Natural killer cell (primary cell): Measurements from ENCODE around the gene SLC35A2. TPM values are rescaled to one million over a fixed set of nuclear protein-coding genes. Genes with fewer than 3 reads are reported as not detected.

Experiments
- ATAC-seq, 3 donors: fragments of 150-1000 bp in 2 of 3; fragments of 200-7000 bp in 1 of 3; cut with Tn5 transposase; 1 replicate in 1 of 3; 2 replicates in 2 of 3; pipeline ENCODE4 v1.10.0; 2021; ENCODE audit warnings: mild to moderate bottlenecking in 2 of 3, moderate library complexity in 2 of 3
- DNase-seq, 2 donors: peaks; one replicate each; pipeline versions ENCODE4 v3.0.0 to v3.0.0-alpha.2; 2013 to 2021; ENCODE audit warnings: mixed read lengths in 1 of 2
- H3K27ac ChIP-seq: one replicate; pipeline ENCODE4 v1.5.1; 2013; ENCODE audit warnings: mild to moderate bottlenecking, low read length
- H3K27me3 ChIP-seq: one replicate; pipeline ENCODE4 v1.6.1; 2013; ENCODE audit warnings: low read length; ENCODE audit not compliant: control insufficient read depth, insufficient read depth
- H3K36me3 ChIP-seq: one replicate; pipeline ENCODE4 v1.6.1; 2013; ENCODE audit warnings: low read length; ENCODE audit not compliant: control insufficient read depth, insufficient read depth
- H3K4me1 ChIP-seq: one replicate; pipeline ENCODE4 v1.6.1; 2013; ENCODE audit warnings: low read length; ENCODE audit not compliant: control insufficient read depth, insufficient read depth
- H3K4me3 ChIP-seq: one replicate; pipeline ENCODE4 v1.5.1; 2013; ENCODE audit warnings: low read length
- H3K9me3 ChIP-seq: one replicate; pipeline ENCODE4 v1.6.1; 2013; ENCODE audit warnings: low read length; ENCODE audit not compliant: control insufficient read depth, insufficient read depth
- H3K27ac Mint-ChIP-seq, 2 donors: one replicate each; pipeline ENCODE4 v1.8.0; 2022; ENCODE audit warnings: mild to moderate bottlenecking in 2 of 2, mixed read lengths in 2 of 2, moderate library complexity in 1 of 2
- H3K27me3 Mint-ChIP-seq, 2 donors: one replicate each; pipeline ENCODE4 v1.8.0; 2022; ENCODE audit warnings: low read depth in 2 of 2, mixed read lengths in 2 of 2
- H3K36me3 Mint-ChIP-seq: one replicate; pipeline ENCODE4 v1.8.0; 2022; ENCODE audit warnings: mixed read lengths
- H3K4me1 Mint-ChIP-seq, 2 donors: one replicate each; pipeline ENCODE4 v1.8.0; 2022; ENCODE audit warnings: mixed read lengths in 2 of 2
- H3K4me3 Mint-ChIP-seq: one replicate; pipeline ENCODE4 v1.8.0; 2022; ENCODE audit warnings: mild to moderate bottlenecking, moderate library complexity, mixed read lengths
- H3K9me3 Mint-ChIP-seq, 2 donors: one replicate each; pipeline ENCODE4 v1.8.0; 2022; ENCODE audit warnings: mixed read lengths in 2 of 2
- CTCF ChIP-seq: fragments of 200-600 bp; IDR thresholded peaks from one replicate; pipeline ENCODE4 v1.8.0; 2022; ENCODE audit warnings: antibody characterized with exemption
- WGBS: methylation state at CpG from one replicate; pipeline ENCODE4 v1.1.7; 2013; ENCODE audit warnings: missing lambda C conversion rate; ENCODE audit not compliant: insufficient coverage; 5-methylcytosine and 5-hydroxymethylcytosine counted together
- intact Hi-C: fragments of 100-400 bp; cut with micrococcal nuclease; formaldehyde crosslinking; loops from one replicate; pipeline ENCODE4 v1.14.2; 2022
- total RNA-seq, 4 donors: library from RNA; stranded (reverse); fragments of 120-200 nt in 1 of 4; gene quantifications; one replicate each; pipeline versions ENCODE4 v1.2.3 to v1.2.4, GENCODE V29; 2013 to 2022

Gene SLC35A2
- total RNA-seq, 3 donors from 2014 or later (not counting 1 experiment from before 2014, with no cell fraction given), result 16.5 to 30.1 (median 18.3) TPM

GRCh38 chrX:48927123-48927522, 15.7 kb upstream of the SLC35A2 start:
- Mint-ChIP-seq H3K4me3 (no peak overlapping the region), H3K36me3 (no peaks in the 10 kb centered on the region), H3K4me1 (peaks cover 9 to 19% of the 10 kb centered on the region in 2 donors), H3K9me3 (no peaks in the 10 kb centered on the region), H3K27ac (no peak overlapping the region), H3K27me3 (no peaks in the 10 kb centered on the region)
- H3K27me3 ChIP-seq, result no peaks in the 10 kb centered on the region
- intact Hi-C loops, result no loop called here
- 92% methylated on average over 3 of the region's 5 CpGs for WGBS
- no peak for DNase-seq
- no peaks in the 10 kb centered on the region for H3K9me3 ChIP-seq
- no peak overlapping the region for H3K27ac ChIP-seq
- H3K4me3 ChIP-seq, result no peak overlapping the region
- H3K4me1 ChIP-seq, result peaks cover 49% of the 10 kb centered on the region
- H3K36me3 ChIP-seq, result peaks cover 21% of the 10 kb centered on the region
- no peak for TF ChIP-seq CTCF
- ATAC-seq, result no peak

GRCh38 chrX:48924270-48924669, 12.8 kb upstream of the SLC35A2 start:
- H3K27me3 Mint-ChIP-seq, result no peaks in the 10 kb centered on the region
- DNase-seq (no peak), ATAC-seq (peak; percentile 12 to 40 (median 37))
- H3K27ac Mint-ChIP-seq, result peak overlapping the region; percentile 57 to 86
- H3K4me1 Mint-ChIP-seq, result peaks cover 34 to 40% of the 10 kb centered on the region in 2 donors
- TF ChIP-seq CTCF, result no peak
- H3K4me3 Mint-ChIP-seq, result peak overlapping the region; percentile 43
- Histone ChIP-seq H3K4me1 (peaks cover 77% of the 10 kb centered on the region), H3K36me3 (peaks cover 11% of the 10 kb centered on the region), H3K27ac (peak overlapping the region; percentile 57), H3K4me3 (no peak overlapping the region), H3K9me3 (no peaks in the 10 kb centered on the region), H3K27me3 (no peaks in the 10 kb centered on the region)
- H3K9me3 Mint-ChIP-seq, result no peaks in the 10 kb centered on the region
- H3K36me3 Mint-ChIP-seq, result no peaks in the 10 kb centered on the region
- 40% methylated on average over 5 of the region's 5 CpGs for WGBS
- intact Hi-C loops, result no loop called here

- no peaks in the 10 kb centered on the region for H3K27me3 Mint-ChIP-seq
- H3K9me3 Mint-ChIP-seq, result no peaks in the 10 kb centered on the region
- no peaks in the 10 kb centered on the region for H3K9me3 ChIP-seq
- no peak overlapping the region for H3K4me3 ChIP-seq
- peak overlapping the region; percentile 57 to 86 for H3K27ac Mint-ChIP-seq
- peak overlapping the region; percentile 57 for H3K27ac ChIP-seq
- peaks cover 11% of the 10 kb centered on the region for H3K36me3 ChIP-seq
- H3K36me3 Mint-ChIP-seq, result no peaks in the 10 kb centered on the region
- ATAC-seq, result no peak
- TF ChIP-seq CTCF, result no peak
- no peaks in the 10 kb centered on the region for H3K27me3 ChIP-seq
- no peak for DNase-seq
- H3K4me3 Mint-ChIP-seq, result peak overlapping the region; percentile 43
- H3K4me1 Mint-ChIP-seq, result peaks cover 34 to 44% of the 10 kb centered on the region in 2 donors
- intact Hi-C loops, result no loop called here
- 73% methylated on average over 13 of the region's 13 CpGs for WGBS
- peaks cover 77% of the 10 kb centered on the region for H3K4me1 ChIP-seq
Measured at GRCh38 chrX:48923771-48924170, 12.3 kb upstream of the SLC35A2 start.

GRCh38 chrX:48920718-48921104, 9.3 kb upstream of the SLC35A2 start:
- H3K4me1 ChIP-seq, result peaks cover 82% of the 10 kb centered on the region
- H3K36me3 Mint-ChIP-seq, result no peaks in the 10 kb centered on the region
- DNase-seq, result no peak

More at GRCh38 chrX:48920718-48921104, 9.3 kb upstream of the SLC35A2 start:
- intact Hi-C loops, result no loop called here
- WGBS, result 83% methylated on average over 3 of the region's 4 CpGs
- ATAC-seq, result no peak
- no peaks in the 10 kb centered on the region for H3K9me3 ChIP-seq
- H3K27ac ChIP-seq, result peak overlapping the region; percentile 92
- H3K9me3 Mint-ChIP-seq, result no peaks in the 10 kb centered on the region
- H3K27me3 ChIP-seq, result no peaks in the 10 kb centered on the region
- H3K4me1 Mint-ChIP-seq, result peaks cover 44 to 60% of the 10 kb centered on the region in 2 donors
- H3K36me3 ChIP-seq, result peaks cover 21% of the 10 kb centered on the region
- peak overlapping the region; percentile 91 for H3K4me3 Mint-ChIP-seq
- H3K27ac Mint-ChIP-seq, result peak overlapping the region; percentile 96 to 99
- no peak overlapping the region for H3K4me3 ChIP-seq
- no peak for TF ChIP-seq CTCF
- H3K27me3 Mint-ChIP-seq, result no peaks in the 10 kb centered on the region
